Prostate gland (tissue), 2 donors: ENCODE results near the gene WNT3. TPM values are rescaled to one million over a fixed set of nuclear protein-coding genes. Genes with fewer than 3 reads are reported as not detected.

Experiments used
- DNase-seq: peaks from one replicate; pipeline ENCODE4 v3.0.0-alpha.2; 2019; ENCODE audit warnings: low spot score
- H3K27ac ChIP-seq, 2 donors: fragments of 200-600 bp; sonication (generic); 2 replicates each; pipeline ENCODE4 v1.5.1; 2017 to 2019
- H3K27me3 ChIP-seq: fragments of 200-600 bp; sonication (generic); replicated peaks from 2 replicates; pipeline ENCODE4 v1.5.1; 2019; ENCODE audit not compliant: insufficient read depth
- H3K36me3 ChIP-seq, 2 donors: fragments of 200-600 bp; sonication (generic); 1 replicate in 1 of 2; 2 replicates in 1 of 2; pipeline versions ENCODE4 v1.5.1 to v1.8.1; 2017 to 2019
- H3K4me1 ChIP-seq: fragments of 200-600 bp; sonication (generic); replicated peaks from 2 replicates; pipeline ENCODE4 v1.5.1; 2019
- H3K4me3 ChIP-seq, 2 donors: fragments of 200-600 bp; sonication (generic); 2 replicates each; pipeline ENCODE4 v1.5.1; 2017 to 2019
- H3K9me3 ChIP-seq: fragments of 200-600 bp; sonication (generic); 2 replicates; pipeline ENCODE4 v1.5.1; 2017
- CTCF ChIP-seq, 4 experiments: fragments of 200-600 bp in 2 of 4; fragments of 450-650 bp in 2 of 4; sonication (generic) in 2 of 4; IDR thresholded peaks; 1 replicate in 3 of 4; 2 replicates in 1 of 4; pipeline ENCODE4 v1.5.1; 2016 to 2019; ENCODE audit warnings: antibody characterized with exemption in 4 of 4, mild to moderate bottlenecking in 2 of 4, moderate library complexity in 2 of 4
- POLR2A ChIP-seq: fragments of 450-650 bp; IDR thresholded peaks from one replicate; pipeline ENCODE4 v1.6.1; 2016; ENCODE audit warnings: antibody characterized with exemption, mild to moderate bottlenecking
- POLR2AphosphoS5 ChIP-seq: sonication (generic); formaldehyde crosslinking; IDR thresholded peaks from one replicate; pipeline ENCODE4 v1.6.1; 2017; ENCODE audit warnings: antibody characterized with exemption
- WGBS: methylation state at CpG from one replicate; pipeline ENCODE4 v1.1.5; 2018; 5-methylcytosine and 5-hydroxymethylcytosine counted together
- intact Hi-C: fragments of 100-400 bp; cut with DNase I; formaldehyde crosslinking; loops from one replicate; pipeline ENCODE4 v1.14.2; 2022
- total RNA-seq, 2 donors: library from RNA; depleted of rRNA; stranded (reverse); fragments of >200 nt; gene quantifications; one replicate each; pipeline ENCODE4 v1.1.0, GENCODE V29; 2016

The WNT3 gene
- total RNA-seq, 2 donors from 2014 or later = 2.0 to 7.7 TPM

GRCh38 chr17:46803544-46803943 lies 14.9 kb downstream of the WNT3 start:
- no peak for DNase-seq
- H3K4me1 ChIP-seq = no peaks in the 10 kb centered on the region
- TF ChIP-seq POLR2AphosphoS5 (no peak), POLR2A (no peak), CTCF (IDR thresholded peaks at IDR 0.05) (no peak)
- no peaks in the 10 kb centered on the region for H3K9me3 ChIP-seq
- H3K27me3 ChIP-seq = no peaks in the 10 kb centered on the region
- no peak overlapping the region for H3K4me3 ChIP-seq
- 89% methylated on average over 5 of the region's 5 CpGs for WGBS
- H3K36me3 ChIP-seq = no peaks in the 10 kb centered on the region
- intact Hi-C loops = no loop called here
- H3K27ac ChIP-seq = no peak overlapping the region

DNA sequence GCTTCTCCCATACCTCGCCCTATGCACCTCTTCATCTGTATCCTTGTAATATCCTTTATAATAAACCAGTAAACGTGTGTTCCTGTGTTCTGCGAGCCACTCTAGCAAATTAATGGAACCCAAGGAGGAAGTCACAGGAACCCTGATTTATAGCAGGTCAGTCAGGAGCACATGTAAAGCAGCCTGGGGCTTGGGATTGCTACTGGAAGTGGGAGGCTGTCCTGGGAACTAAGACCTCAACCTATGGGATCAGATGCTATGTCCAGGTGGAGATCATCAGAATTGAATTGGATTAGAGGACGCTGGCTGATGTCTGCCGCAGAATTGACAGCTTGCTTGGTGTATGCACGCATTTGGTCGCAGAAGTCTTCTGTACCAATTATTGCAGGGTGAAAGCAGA lies 15.7 kb downstream of the WNT3 start:
- no peaks in the 10 kb centered on the region for H3K4me1 ChIP-seq
- intact Hi-C loops = no loop called here
- H3K4me3 ChIP-seq = no peak overlapping the region
- H3K27ac ChIP-seq = no peak overlapping the region
- no peak for TF ChIP-seq POLR2A
- no peak for TF ChIP-seq CTCF (IDR thresholded peaks at IDR 0.05)
- TF ChIP-seq POLR2AphosphoS5 = no peak
- H3K36me3 ChIP-seq = no peaks in the 10 kb centered on the region
- no peaks in the 10 kb centered on the region for H3K27me3 ChIP-seq
- no peaks in the 10 kb centered on the region for H3K9me3 ChIP-seq
- DNase-seq = no peak
- WGBS = 74% methylated on average over 7 of the region's 7 CpGs

DNA sequence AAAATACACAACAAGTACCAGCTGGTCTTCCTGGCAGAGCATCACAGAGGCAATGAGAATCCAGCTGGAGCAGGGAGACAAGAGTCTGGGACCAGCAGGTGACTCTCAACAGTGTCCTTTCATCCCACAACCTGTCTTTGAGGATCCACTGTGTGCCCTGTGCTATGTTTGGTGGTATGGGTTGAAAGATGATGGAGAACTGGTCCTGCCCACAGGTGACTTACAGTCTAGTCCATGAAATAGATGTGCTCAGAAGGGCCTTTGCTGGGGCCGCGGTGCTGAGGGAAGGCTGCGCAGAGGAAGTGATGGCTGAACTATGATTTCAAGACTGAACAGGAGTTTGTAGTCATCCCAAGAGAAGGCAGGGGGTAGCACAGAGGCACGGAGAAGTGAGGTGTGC lies 17.9 kb downstream of the WNT3 start:
- no peaks in the 10 kb centered on the region for H3K27me3 ChIP-seq
- no peaks in the 10 kb centered on the region for H3K9me3 ChIP-seq
- no peak overlapping the region for H3K27ac ChIP-seq
- intact Hi-C loops = no loop called here
- no peak for DNase-seq
- TF ChIP-seq POLR2A = no peak
- TF ChIP-seq CTCF (IDR thresholded peaks at IDR 0.05) = no peak
- TF ChIP-seq POLR2AphosphoS5 = no peak
- 98% methylated on average over 4 of the region's 4 CpGs for WGBS
- H3K4me3 ChIP-seq = no peak overlapping the region
- H3K36me3 ChIP-seq = no peaks in the 10 kb centered on the region
- H3K4me1 ChIP-seq = no peaks in the 10 kb centered on the region

- H3K9me3 ChIP-seq = no peaks in the 10 kb centered on the region
- no peaks in the 10 kb centered on the region for H3K36me3 ChIP-seq
- H3K27ac ChIP-seq = no peak overlapping the region
- TF ChIP-seq CTCF (IDR thresholded peaks at IDR 0.05) (no peak), POLR2AphosphoS5 (no peak), POLR2A (no peak)
- 70% methylated on average over 8 of the region's 8 CpGs for WGBS
- H3K4me3 ChIP-seq = no peak overlapping the region
- H3K4me1 ChIP-seq = no peaks in the 10 kb centered on the region
- no peaks in the 10 kb centered on the region for H3K27me3 ChIP-seq
- intact Hi-C loops = no loop called here
- no peak for DNase-seq
Observed at GRCh38 chr17:46796956-46797530, 21.4 kb downstream of the WNT3 start.

DNA sequence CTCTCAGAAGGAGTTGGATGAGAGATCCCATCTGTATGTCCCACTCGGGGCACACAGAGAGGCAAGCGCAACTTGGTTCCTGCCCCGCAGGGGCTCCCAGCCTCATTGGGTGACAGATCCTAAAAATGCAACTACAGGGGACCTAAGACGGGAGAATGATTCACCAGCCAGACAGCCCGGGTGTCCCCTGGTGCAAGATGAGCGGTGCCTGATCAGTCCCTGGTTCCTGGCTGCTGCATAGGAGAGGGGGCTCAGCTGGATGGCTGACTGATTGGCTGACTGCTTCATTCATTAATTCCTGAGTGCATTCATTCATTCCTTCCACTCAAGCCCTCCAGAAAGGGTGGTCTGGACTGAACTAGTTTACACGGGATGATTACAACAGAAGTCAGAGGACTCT lies 22.0 kb downstream of the WNT3 start:
- Histone ChIP-seq H3K27me3 (no peaks in the 10 kb centered on the region), H3K4me1 (no peaks in the 10 kb centered on the region), H3K4me3 (no peak overlapping the region), H3K9me3 (no peaks in the 10 kb centered on the region), H3K27ac (no peak overlapping the region), H3K36me3 (no peaks in the 10 kb centered on the region)
- TF ChIP-seq CTCF (IDR thresholded peaks at IDR 0.05) (no peak), POLR2A (no peak), POLR2AphosphoS5 (no peak)
- DNase-seq = no peak
- 74% methylated on average over 7 of the region's 7 CpGs for WGBS
- intact Hi-C loops = no loop called here
